GM19467 (cell line): ENCODE measurements around the gene DPPA4.

Experiments used
- ATAC-seq: cut with Tn5 transposase; IDR thresholded peaks from one replicate; pipeline ENCODE4 v1.9.1; 2021; ENCODE audit warnings: mild to moderate bottlenecking, moderate library complexity; ENCODE audit not compliant: unreplicated experiment

DPPA4 gene

GRCh38 chr3:109339714-109340648 is 2.6 kb upstream of the DPPA4 start:
- no peak for ATAC-seq

- ATAC-seq: no peak
Measured at GRCh38 chr3:109339197-109339596, 1.9 kb upstream of the DPPA4 start.

- ATAC-seq: no peak
Measured at GRCh38 chr3:109338322-109338721, 976 bp upstream of the DPPA4 start.

GRCh38 chr3:109336291-109336861 is 970 bp downstream of the DPPA4 start:
- no peak for ATAC-seq

GRCh38 chr3:109334572-109334971 is 2.8 kb downstream of the DPPA4 start:
- no peak for ATAC-seq

- no peak for ATAC-seq
Measured at GRCh38 chr3:109331692-109332091, 5.7 kb downstream of the DPPA4 start.

GRCh38 chr3:109330405-109330804 is 6.9 kb downstream of the DPPA4 start:
- no peak for ATAC-seq

- ATAC-seq: no peak
Measured at GRCh38 chr3:109328202-109328601, 9.1 kb downstream of the DPPA4 start.

- no peak for ATAC-seq
Measured at GRCh38 chr3:109325657-109326056, 11.7 kb downstream of the DPPA4 start.

GRCh38 chr3:109325109-109325508 is 12.2 kb downstream of the DPPA4 start:
- no peak for ATAC-seq

GRCh38 chr3:109316162-109316730 is 21.1 kb downstream of the DPPA4 start, which contains the start of gene DPPA2:
Gene DPPA2 (minus strand): TSS chr3:109316517. CDS start chr3:109314542, 1,975 bp downstream.
- no peak for ATAC-seq

GRCh38 chr3:109313061-109313460 is 24.3 kb downstream of the DPPA4 start:
- no peak for ATAC-seq

GRCh38 chr3:109297496-109297895 is 39.9 kb downstream of the DPPA4 start:
- no peak for ATAC-seq

- no peak for ATAC-seq
Measured at GRCh38 chr3:109284071-109284470, 53.3 kb downstream of the DPPA4 start.

GRCh38 chr3:109278546-109278945 is 58.8 kb downstream of the DPPA4 start:
- no peak for ATAC-seq

- ATAC-seq: no peak
Measured at GRCh38 chr3:109278141-109278540, 59.2 kb downstream of the DPPA4 start.
